Measurements from ENCODE around the gene STOML1. TPM values are rescaled to one million over a fixed set of nuclear protein-coding genes. Genes with fewer than 3 reads are reported as not detected.

STOML1 gene
- total and polyA plus RNA-seq, 9 of the 15 experiments (the other 6 are each of a cell fraction or from before 2014, with no cell fraction given), result 0.25 to 9.7 (median 4.6) TPM

- 61% methylated on average over 7 of the region's 13 CpGs for WGBS (ENCODE audit: insufficient coverage, low coverage, missing lambda C conversion rate)
- BruUV-seq (replicated peaks), result no TSS peak
- POLR2A ChIA-PET, result interaction anchor here (0.5 to 0.6 kb wide), 2 partner anchors 27 to 103 kb away, joined by 3 read pairs; no protein-coding TSS in a partner anchor
These were observed 40.5 kb downstream of the STOML1 start for GRCh38 chr15:73951601-73952000.

GRCh38 chr15:73950831-73951561 lies 41.1 kb downstream of the STOML1 start:
- H2AFZ ChIP-seq (ENCODE audit: low read depth, low read length), result no peak overlapping the region
- in situ Hi-C loops (cut with MboI), result loop anchor here (10.0 to 25.0 kb wide), 2 partner anchors 374 to 1336 kb away; partner anchors contain the start of gene GOLGA6D
- peak in 1 of 3 experiments; percentile 31 for TF ChIP-seq YY1 (IDR thresholded peaks at IDR 0.05; ENCODE audit: borderline replicate concordance in 1 of 3, control insufficient read depth in 1 of 3, extremely low read depth in 1 of 3, insufficient read depth in 3 of 3, insufficient read length in 1 of 3, insufficient replicate concordance in 2 of 3, low read depth in 1 of 3, low read length in 2 of 3)
- TF ChIP-seq ETV1 (tag; conservative IDR thresholded peaks at IDR 0.05; ENCODE audit: low read depth), result peak; percentile 44; the same call in 1 of the 2 replicates
- no peak for TF ChIP-seq ZNF583 (CRISPR knock-in tag; IDR thresholded peaks at IDR 0.05)
- peak in 1 of 2 experiments; percentile 69; a peak in 2 of 4 replicates for TF ChIP-seq MAZ (CRISPR knock-in tag; conservative IDR thresholded peaks at IDR 0.05 in 1 of 2, IDR thresholded peaks at IDR 0.05 in 1 of 2)
- TF ChIP-seq DACH1 (IDR thresholded peaks at IDR 0.05; ENCODE audit: partially characterized antibody), result no peak
- TF ChIP-seq FOXJ2 (tag; IDR thresholded peaks at IDR 0.05), result no peak
- no peak for TF ChIP-seq ZNF740 (CRISPR knock-in tag; IDR thresholded peaks at IDR 0.05)
- TF ChIP-seq ZNF740 (tag; IDR thresholded peaks at IDR 0.05), result no peak
- TF ChIP-seq NCOR1 (IDR thresholded peaks at IDR 0.05), result no peak
- peak; percentile 65 for TF ChIP-seq GABPA (tag; conservative IDR thresholded peaks at IDR 0.05; ENCODE audit: low read depth)

More at GRCh38 chr15:73951601-73952000, 40.5 kb downstream of the STOML1 start:
- H3K27ac ChIP-seq (ENCODE audit: extremely low read depth, low read depth, low read length), result no peak overlapping the region
- no peak overlapping the region for H2AFZ ChIP-seq (ENCODE audit: low read depth, low read length)
- no peaks in the 10 kb centered on the region for H3K9me3 ChIP-seq (replicated peaks; ENCODE audit: control insufficient read depth, insufficient read depth, low read depth, low read length)
- peaks cover 2% of the 10 kb centered on the region for H3K9me1 ChIP-seq (ENCODE audit: control insufficient read depth, insufficient read depth, low read length)
- H3K9ac ChIP-seq (ENCODE audit: insufficient read depth in 1 of 2, low read depth in 2 of 2, low read length in 2 of 2), result no peak overlapping the region
- DNase-seq (ENCODE audit: extremely low read depth in 1 of 4, low spot score in 3 of 4) (no peak), FAIRE-seq (no peak), ATAC-seq (no peak)
- no peak overlapping the region for H3K4me3 ChIP-seq
- CTCF ChIA-PET (ENCODE audit: low intra/inter-chr PET ratio), result interaction anchor here (0.8 to 2.2 kb wide), 3 partner anchors 11 to 371 kb away, joined by 3 to 17 read pairs (median 6); no protein-coding TSS in a partner anchor
- peaks cover 19% of the 10 kb centered on the region; the same call in 1 of the 2 replicates for H4K20me1 ChIP-seq (replicated peaks; ENCODE audit: control insufficient read depth, insufficient read depth, low read length)
- no peaks in the 10 kb centered on the region for H3K36me3 ChIP-seq (ENCODE audit: control insufficient read depth, insufficient read depth, low read length)
- no peak overlapping the region for H3K4me2 ChIP-seq (ENCODE audit: insufficient read depth, low read length)
- in situ Hi-C loops (cut with MboI), result loop anchor here (10.0 to 25.0 kb wide), 2 partner anchors 373 to 1336 kb away; partner anchors contain the start of gene GOLGA6D
- no peaks in the 10 kb centered on the region for H3K79me2 ChIP-seq (ENCODE audit: control insufficient read depth, insufficient read depth, low read length)
- H3K4me1 ChIP-seq (replicated peaks in 1 of 2; ENCODE audit: control insufficient read depth in 2 of 2, insufficient read depth in 2 of 2, low read length in 2 of 2), result peaks cover 0 to 23% of the 10 kb centered on the region in 2 experiments; a peak in 1 of 5 replicates
- H3K27me3 ChIP-seq (ENCODE audit: control insufficient read depth in 2 of 2, insufficient read depth in 2 of 2, low read length in 2 of 2), result peaks cover 3 to 67% of the 10 kb centered on the region in 2 experiments; a peak in 4 of 5 replicates
- intact Hi-C loops (cut with micrococcal nuclease), result loop anchor here (1.0 to 5.0 kb wide), 2 partner anchors 13 to 371 kb away; no protein-coding TSS in a partner anchor
- TF ChIP-seq ZFX (CRISPR knock-in tag; IDR thresholded peaks at IDR 0.05) (peak; percentile 28; the same call in 1 of the 2 replicates), TAF7 (tag; IDR thresholded peaks at IDR 0.05) (no peak), NR2C2 (CRISPR knock-in tag; IDR thresholded peaks at IDR 0.05) (no peak), NR2C2 (tag; IDR thresholded peaks at IDR 0.05) (0 out of 2 replicates have a peak, but pooled peaks have one; percentile 0)

More at GRCh38 chr15:73950831-73951561, 41.1 kb downstream of the STOML1 start:
- H3K9me1 ChIP-seq (ENCODE audit: control insufficient read depth, insufficient read depth, low read length), result peaks cover 2% of the 10 kb centered on the region
- peaks cover 19% of the 10 kb centered on the region; the same call in 1 of the 2 replicates for H4K20me1 ChIP-seq (replicated peaks; ENCODE audit: control insufficient read depth, insufficient read depth, low read length)
- H3K4me2 ChIP-seq (ENCODE audit: insufficient read depth, low read length), result no peak overlapping the region
- ChIA-PET CTCF (ENCODE audit: low intra/inter-chr PET ratio) (interaction anchor here (0.8 to 2.2 kb wide), 3 partner anchors 12 to 371 kb away, joined by 3 to 17 read pairs (median 6); no protein-coding TSS in a partner anchor), POLR2A (interaction anchor here (0.5 kb wide), 1 partner anchor 104 kb away, joined by 3 read pairs; no protein-coding TSS in a partner anchor)
- BruUV-seq (replicated peaks), result no TSS peak
- H3K36me3 ChIP-seq (ENCODE audit: control insufficient read depth, insufficient read depth, low read length), result no peaks in the 10 kb centered on the region
- H3K4me3 ChIP-seq, result no peak overlapping the region
- DNase-seq (ENCODE audit: extremely low read depth in 1 of 4, low spot score in 3 of 4) (peak; percentile 81 to 89 (median 84)), FAIRE-seq (peak; percentile 85), ATAC-seq (peak; percentile 99)
- H3K27me3 ChIP-seq (ENCODE audit: control insufficient read depth in 2 of 2, insufficient read depth in 2 of 2, low read length in 2 of 2), result peaks cover 5 to 69% of the 10 kb centered on the region in 2 experiments; a peak in 4 of 5 replicates
- intact Hi-C loops (cut with micrococcal nuclease), result loop anchor here (1.0 to 5.0 kb wide), 2 partner anchors 13 to 371 kb away; no protein-coding TSS in a partner anchor
- no peak overlapping the region for H3K27ac ChIP-seq (ENCODE audit: extremely low read depth, low read depth, low read length)
- H3K9ac ChIP-seq (ENCODE audit: insufficient read depth in 1 of 2, low read depth in 2 of 2, low read length in 2 of 2), result peak overlapping the region in 1 of 2 experiments; percentile 24; a peak in 1 of 4 replicates
- no peaks in the 10 kb centered on the region for H3K79me2 ChIP-seq (ENCODE audit: control insufficient read depth, insufficient read depth, low read length)
- under 1% methylated on average over 14 of the region's 15 CpGs for WGBS (ENCODE audit: insufficient coverage, low coverage, missing lambda C conversion rate)
- no peaks in the 10 kb centered on the region for H3K9me3 ChIP-seq (replicated peaks; ENCODE audit: control insufficient read depth, insufficient read depth, low read depth, low read length)
- peaks cover 0 to 23% of the 10 kb centered on the region in 2 experiments; a peak in 1 of 5 replicates for H3K4me1 ChIP-seq (replicated peaks in 1 of 2; ENCODE audit: control insufficient read depth in 2 of 2, insufficient read depth in 2 of 2, low read length in 2 of 2)
